Tibial artery (tissue), 4 donors: ENCODE data around the gene HS3ST3A1.

ENCODE experiments used
- DNase-seq, 2 donors: peaks; one replicate each; pipeline ENCODE4 v3.0.0-alpha.2; 2019
- H3K27ac ChIP-seq, 2 donors: fragments of 200-600 bp; sonication (generic) in 1 of 2; 1 replicate in 1 of 2; 2 replicates in 1 of 2; pipeline ENCODE4 v1.5.1; 2018 to 2019; ENCODE audit warnings: mild to moderate bottlenecking in 1 of 2
- H3K27me3 ChIP-seq, 2 donors: fragments of 200-600 bp; sonication (generic) in 1 of 2; one replicate each; pipeline versions ENCODE4 v1.5.1 to v1.6.0; 2016 to 2019
- H3K36me3 ChIP-seq, 3 donors: fragments of 200-600 bp; sonication (generic) in 2 of 3; one replicate each; pipeline ENCODE4 v1.5.1; 2016 to 2019; ENCODE audit warnings: mild to moderate bottlenecking in 2 of 3
- H3K4me1 ChIP-seq, 4 donors: fragments of 200-600 bp; sonication (generic) in 2 of 4; 1 replicate in 3 of 4; 2 replicates in 1 of 4; pipeline ENCODE4 v1.5.1; 2016 to 2019
- H3K4me3 ChIP-seq, 2 donors: fragments of 200-600 bp; sonication (generic) in 1 of 2; 1 replicate in 1 of 2; 2 replicates in 1 of 2; pipeline ENCODE4 v1.5.1; 2018 to 2019; ENCODE audit warnings: mild to moderate bottlenecking in 2 of 2
- H3K9me3 ChIP-seq, 3 donors: fragments of 200-600 bp; sonication (generic) in 1 of 3; one replicate each; pipeline ENCODE4 v1.5.1; 2016 to 2019
- CTCF ChIP-seq, 2 experiments: fragments of 200-600 bp in 1 of 2; fragments of 450-650 bp in 1 of 2; IDR thresholded peaks; one replicate each; pipeline ENCODE4 v1.5.1; 2017 to 2019; ENCODE audit warnings: antibody characterized with exemption in 2 of 2, mild to moderate bottlenecking in 1 of 2, moderate library complexity in 1 of 2
- intact Hi-C: fragments of 100-400 bp; cut with DNase I; formaldehyde crosslinking; loops from one replicate; pipeline ENCODE4 v1.15.0; 2023; ENCODE audit warnings: low total_unique reads

Gene HS3ST3A1

GRCh38 chr17:13593757-13594156 is 8.0 kb downstream of the HS3ST3A1 start:
- no peak overlapping the region for H3K27ac ChIP-seq
- TF ChIP-seq CTCF (IDR thresholded peaks at IDR 0.05), result no peak
- no peaks in the 10 kb centered on the region for H3K9me3 ChIP-seq
- intact Hi-C loops, result no loop called here
- H3K27me3 ChIP-seq, result peaks cover 0 to 31% of the 10 kb centered on the region in 2 donors
- H3K4me1 ChIP-seq, result peaks cover 0 to 4% (median 0%) of the 10 kb centered on the region in 4 donors
- H3K36me3 ChIP-seq, result no peaks in the 10 kb centered on the region
- no peak overlapping the region for H3K4me3 ChIP-seq
- DNase-seq, result no peak

GRCh38 chr17:13593021-13593751 is 8.5 kb downstream of the HS3ST3A1 start:
- Histone ChIP-seq H3K27me3 (peaks cover 0 to 31% of the 10 kb centered on the region in 2 donors), H3K4me1 (peaks cover 0 to 4% (median 0%) of the 10 kb centered on the region in 4 donors), H3K36me3 (no peaks in the 10 kb centered on the region), H3K27ac (no peak overlapping the region), H3K4me3 (no peak overlapping the region), H3K9me3 (no peaks in the 10 kb centered on the region)
- TF ChIP-seq CTCF (IDR thresholded peaks at IDR 0.05), result no peak
- DNase-seq, result no peak
- intact Hi-C loops, result no loop called here

GRCh38 chr17:13592427-13592826 is 9.3 kb downstream of the HS3ST3A1 start:
- Histone ChIP-seq H3K27me3 (peaks cover 0 to 31% of the 10 kb centered on the region in 2 donors), H3K9me3 (no peaks in the 10 kb centered on the region), H3K4me1 (peaks cover 0 to 4% (median 0%) of the 10 kb centered on the region in 4 donors), H3K27ac (no peak overlapping the region), H3K4me3 (no peak overlapping the region), H3K36me3 (no peaks in the 10 kb centered on the region)
- intact Hi-C loops, result no loop called here
- no peak for TF ChIP-seq CTCF (IDR thresholded peaks at IDR 0.05)
- no peak for DNase-seq

- no peaks in the 10 kb centered on the region for H3K36me3 ChIP-seq
- no peak overlapping the region for H3K4me3 ChIP-seq
- intact Hi-C loops, result no loop called here
- H3K27ac ChIP-seq, result no peak overlapping the region
- H3K27me3 ChIP-seq, result peaks cover 0 to 19% of the 10 kb centered on the region in 2 donors
- no peak for DNase-seq
- peaks cover 0 to 4% (median 0%) of the 10 kb centered on the region in 4 donors for H3K4me1 ChIP-seq
- no peak for TF ChIP-seq CTCF (IDR thresholded peaks at IDR 0.05)
- H3K9me3 ChIP-seq, result no peaks in the 10 kb centered on the region
These were observed 11.3 kb downstream of the HS3ST3A1 start for GRCh38 chr17:13590441-13590840.

GRCh38 chr17:13589658-13590057 is 12.1 kb downstream of the HS3ST3A1 start:
- no peak overlapping the region for H3K27ac ChIP-seq
- no peaks in the 10 kb centered on the region for H3K9me3 ChIP-seq
- intact Hi-C loops, result loop anchor here (10.0 kb wide), 1 partner anchor 1335 kb away; no protein-coding TSS in a partner anchor
- DNase-seq, result no peak
- no peak overlapping the region for H3K4me3 ChIP-seq
- H3K27me3 ChIP-seq, result peaks cover 0 to 19% of the 10 kb centered on the region in 2 donors
- H3K4me1 ChIP-seq, result peaks cover 0 to 4% (median 0%) of the 10 kb centered on the region in 4 donors
- no peak for TF ChIP-seq CTCF (IDR thresholded peaks at IDR 0.05)
- H3K36me3 ChIP-seq, result no peaks in the 10 kb centered on the region
